H1 (cell line): ENCODE results near the gene PCP4L1. TPM values are rescaled to one million over a fixed set of nuclear protein-coding genes. Genes with fewer than 3 reads are reported as not detected.

Experiments used
- GTF2F1 ChIP-seq: IDR thresholded peaks from 2 replicates; pipeline ENCODE4 v1.6.1; 2012; ENCODE audit warnings: low read depth, low read length, improper control_type of control experiment, borderline replicate concordance
- polyA plus RNA-seq, 7 experiments: library from polyadenylated mRNA; depleted of rRNA in 3 of 7; stranded (reverse) in 5 of 7; unstranded in 2 of 7; fragments of >200 nt in 5 of 7; fragments of 200-250 nt in 2 of 7; gene quantifications; 1 replicate in 5 of 7; 2 replicates in 1 of 7; 4 replicates in 1 of 7; pipeline versions ENCODE4 v1.2.1 to v1.2.3, GENCODE V29; 2011 to 2013; ENCODE audit warnings: missing spikeins in 2 of 7, mixed read lengths in 2 of 7
- total RNA-seq: library from RNA; stranded (reverse); fragmentation: NEBNext Ultra II Directional; extraction: Animal tissue kit (Norgen Biotek cat#: 25700); gene quantifications from 2 replicates; pipeline ENCODE4 v1.2.1, GENCODE V29; 2021

The PCP4L1 gene
- total and polyA plus RNA-seq, 2 of the 8 experiments (the other 6 are each of a cell fraction or from before 2014, with no cell fraction given), result 0.41 to 1.0 TPM

- TF ChIP-seq GTF2F1, result no peak
These were observed 26.6 kb downstream of the PCP4L1 start (continued) for GRCh38 chr1:161285113-161285512.
